GM19099 (cell line): ENCODE measurements around the gene GAK.

Experiments
- POLR2A ChIP-seq: IDR thresholded peaks from 3 replicates; pipeline ENCODE4 v1.6.1; 2011; ENCODE audit warnings: low read depth; ENCODE audit not compliant: insufficient read length; ENCODE audit errors: extremely low read depth

Gene GAK

GRCh38 chr4:896630-897029 lies 35.5 kb downstream of the GAK start:
- TF ChIP-seq POLR2A, result no peak

- no peak for TF ChIP-seq POLR2A
Observed at GRCh38 chr4:896216-896615, 35.9 kb downstream of the GAK start.

- no peak for TF ChIP-seq POLR2A
Observed at GRCh38 chr4:895596-895995, 36.5 kb downstream of the GAK start.

- TF ChIP-seq POLR2A, result no peak
Observed at GRCh38 chr4:893995-894705, 38.0 kb downstream of the GAK start.

GRCh38 chr4:893276-893994 lies 38.7 kb downstream of the GAK start:
- no peak for TF ChIP-seq POLR2A

GRCh38 chr4:892780-893179 lies 39.3 kb downstream of the GAK start:
- TF ChIP-seq POLR2A, result no peak

- TF ChIP-seq POLR2A, result no peak
Observed at GRCh38 chr4:891747-892146, 40.4 kb downstream of the GAK start.

- TF ChIP-seq POLR2A, result no peak
Observed at GRCh38 chr4:890036-890695, 42.0 kb downstream of the GAK start.

- no peak for TF ChIP-seq POLR2A
Observed at GRCh38 chr4:889516-889915, 42.6 kb downstream of the GAK start.

GRCh38 chr4:888029-888428 lies 44.1 kb downstream of the GAK start:
- no peak for TF ChIP-seq POLR2A

GRCh38 chr4:887034-887763 lies 44.9 kb downstream of the GAK start:
- TF ChIP-seq POLR2A, result no peak

- no peak for TF ChIP-seq POLR2A
Observed at GRCh38 chr4:886244-886643, 45.9 kb downstream of the GAK start.

- TF ChIP-seq POLR2A, result no peak
Observed at GRCh38 chr4:885353-885752, 46.8 kb downstream of the GAK start.

GRCh38 chr4:884896-885295 lies 47.2 kb downstream of the GAK start:
- TF ChIP-seq POLR2A, result no peak

GRCh38 chr4:884259-884658 lies 47.9 kb downstream of the GAK start:
- no peak for TF ChIP-seq POLR2A

- no peak for TF ChIP-seq POLR2A
Observed at GRCh38 chr4:883377-884095, 48.6 kb downstream of the GAK start.

GRCh38 chr4:882646-883045 lies 49.5 kb downstream of the GAK start:
- TF ChIP-seq POLR2A, result no peak
